ENCODE measurements around the gene PEX7.
"Not testable (repeated sequence)": the region's sequence is repeated elsewhere in the genome, so short reads cannot be mapped to it uniquely, and the experiment has no call there.

Gene PEX7

GRCh38 chr6:136956590-136957544 is 134.5 kb downstream of the PEX7 start:
- no peak for DNase-seq

DNA sequence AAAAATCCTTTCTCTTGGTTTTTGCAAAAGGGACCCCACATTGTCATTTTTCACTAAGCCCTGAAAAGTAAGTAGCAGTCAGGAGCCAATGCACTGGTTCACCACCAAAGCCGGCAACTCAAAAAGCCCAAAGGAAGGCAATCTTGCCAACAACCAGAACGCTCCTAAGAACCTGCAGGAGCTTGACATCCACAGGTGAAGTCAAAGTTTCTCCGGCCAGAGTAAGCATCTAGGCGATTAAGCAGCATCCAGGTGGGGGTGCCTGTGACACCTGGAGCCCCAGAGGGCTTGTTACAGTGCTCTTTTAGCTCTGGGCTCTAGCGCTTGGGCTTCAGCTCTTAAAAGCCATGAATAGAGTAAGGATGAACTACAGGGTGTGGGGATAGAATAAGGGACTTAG is 135.8 kb downstream of the PEX7 start:
- no peak for DNase-seq

GRCh38 chr6:136959471-136959891 is 137.1 kb downstream of the PEX7 start:
- no peak for DNase-seq

DNA sequence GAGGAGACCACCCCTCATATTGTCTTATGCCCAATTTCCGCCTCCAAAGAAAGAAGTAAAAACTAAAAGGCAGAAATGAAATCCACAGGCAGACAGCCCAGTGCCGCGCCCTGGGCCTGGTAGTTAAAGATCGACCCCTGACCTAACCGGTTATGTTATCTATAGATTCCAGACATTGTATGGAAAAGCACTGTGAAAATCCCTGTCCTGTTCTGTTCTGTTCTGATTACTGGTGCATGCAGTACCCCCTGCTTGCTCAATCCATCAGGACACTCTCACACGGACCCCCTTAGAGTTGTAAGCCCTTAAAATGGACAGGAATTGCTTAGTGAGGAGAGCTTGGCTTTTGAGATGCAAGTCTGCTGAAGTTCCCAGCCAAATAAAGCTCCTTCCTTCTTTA is 137.5 kb downstream of the PEX7 start:
- not testable (repeated sequence) for DNase-seq

DNA sequence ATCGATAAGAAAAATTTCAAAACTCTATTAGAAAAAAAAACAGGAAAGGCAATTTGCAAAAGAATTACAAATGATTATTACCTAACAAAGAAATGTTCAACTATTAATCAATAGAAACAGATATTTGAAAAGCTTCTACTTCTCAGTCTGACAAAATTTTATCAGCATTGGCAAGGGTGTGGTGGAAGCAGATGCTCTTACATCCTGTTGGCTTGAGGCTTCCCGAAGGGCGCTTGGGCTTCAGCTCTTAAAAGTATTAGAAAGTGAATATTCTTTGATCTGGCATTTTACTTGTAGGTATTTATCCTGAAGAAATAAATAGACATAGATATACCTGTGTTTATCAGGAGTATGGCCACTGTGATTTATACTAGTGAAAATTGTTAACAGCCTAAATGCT is 138.4 kb downstream of the PEX7 start:
- DNase-seq: no peak

- no peak for DNase-seq
Measured at GRCh38 chr6:136961848-136962247, 139.5 kb downstream of the PEX7 start.

GRCh38 chr6:136962661-136963060 is 140.3 kb downstream of the PEX7 start:
- no peak for DNase-seq

GRCh38 chr6:136963259-136963658 is 140.9 kb downstream of the PEX7 start:
- DNase-seq: no peak

Data from stimulated activated CD4-positive, alpha-beta T cell treated with anti-CD3 and anti-CD28 coated beads, Interleukin-4, amount 100 ng/mL, for 1 hour (primary cell).